Lung microvascular endothelial cell (primary cell): ENCODE data around the gene NREP. TPM values are rescaled to one million over a fixed set of nuclear protein-coding genes. Genes with fewer than 3 reads are reported as not detected.

Source experiments
- DNase-seq, 2 donors: peaks; one replicate each; pipeline versions ENCODE4 v3.0.0 to v3.0.0-alpha.2; 2010; ENCODE audit warnings: low read depth in 2 of 2
- total RNA-seq: library from RNA; depleted of rRNA; stranded (reverse); fragments of >200 nt; gene quantifications from 2 replicates; pipeline ENCODE4 v1.2.1, GENCODE V29; 2014

The NREP gene
- total RNA-seq, 1 donor from 2014 or later = 9.3 TPM

DNA sequence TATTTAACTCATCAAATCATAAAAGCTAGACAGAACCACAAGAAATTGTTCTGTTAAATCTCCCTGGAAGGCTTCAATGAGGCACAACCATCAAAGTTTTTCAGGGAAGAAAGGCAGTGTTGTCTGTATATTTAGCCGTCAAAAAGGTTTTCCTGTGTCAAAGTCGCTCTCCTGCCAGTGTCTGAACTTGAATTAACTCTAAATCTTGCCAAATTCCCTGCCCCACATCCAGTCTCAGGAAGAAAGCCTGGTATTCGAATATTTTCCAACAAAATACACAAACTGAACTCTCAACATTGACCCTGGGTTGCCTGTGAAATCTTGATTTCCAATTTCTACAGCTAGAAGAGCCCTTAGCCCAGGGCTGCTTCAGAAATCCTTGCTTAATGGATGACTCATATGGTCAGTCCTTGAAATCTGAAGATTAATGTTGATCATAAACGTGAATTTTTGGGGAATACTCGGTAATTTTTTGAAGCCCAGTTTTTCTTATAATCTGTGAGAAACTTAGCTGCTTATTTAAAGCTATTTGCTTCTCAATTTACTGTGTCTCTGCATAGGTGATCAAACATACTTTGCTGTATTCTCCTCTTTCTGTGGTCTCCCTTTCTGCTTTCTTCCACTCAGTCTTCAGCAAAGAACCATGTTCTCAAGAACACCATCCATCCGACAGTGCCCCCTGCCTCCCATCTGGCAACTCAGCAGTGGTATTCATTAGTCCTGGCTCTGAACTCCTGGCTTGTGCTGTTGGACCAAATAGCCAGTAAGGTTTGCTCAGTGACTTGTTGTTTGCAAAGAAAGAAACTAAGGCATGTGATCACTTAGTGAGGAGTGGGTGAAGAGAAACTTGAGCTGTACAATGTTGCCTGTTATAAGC, 58.9 kb downstream of the NREP start:
- peak; percentile 20 to 79 for DNase-seq

DNA sequence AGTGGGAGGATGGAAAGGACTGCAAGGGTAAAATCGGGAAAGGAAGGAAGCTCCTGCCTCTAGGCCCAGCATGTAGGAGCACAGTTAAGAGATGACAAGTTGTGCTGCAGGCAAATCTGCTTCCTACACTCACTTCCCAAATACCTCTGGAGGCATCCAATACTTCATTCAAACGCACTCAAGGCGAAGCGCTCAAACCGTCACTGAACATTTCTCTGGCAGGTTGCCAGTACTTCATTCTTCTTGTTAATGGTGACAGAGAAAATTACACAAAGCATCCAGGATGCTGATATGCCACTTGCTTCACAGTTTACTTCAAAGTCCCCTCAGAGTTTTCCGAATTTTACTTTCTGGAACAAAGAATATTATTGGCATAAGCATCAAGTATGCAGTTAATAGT, 59.8 kb downstream of the NREP start:
- DNase-seq = peak in 1 of 2 donors; percentile 69

DNA sequence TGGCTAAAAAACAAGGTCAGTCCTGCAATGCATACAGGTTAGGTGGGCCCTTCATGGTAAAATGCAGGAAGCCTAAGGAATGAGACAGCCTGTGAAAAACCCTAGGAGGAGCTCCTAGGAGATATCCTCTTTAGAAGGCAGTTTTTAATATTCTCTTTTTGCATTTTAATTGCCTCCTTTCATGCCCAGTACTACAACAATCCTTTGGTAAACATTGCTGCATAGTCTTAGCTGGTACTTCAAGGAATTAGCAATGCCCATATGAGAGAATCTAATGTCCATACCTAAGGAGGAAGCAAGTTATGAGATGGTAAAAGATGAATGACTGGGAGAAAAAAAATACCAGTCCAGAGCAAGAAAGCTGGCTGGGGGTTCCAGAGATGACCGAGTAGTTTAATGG, 61.0 kb downstream of the NREP start:
- no peak for DNase-seq

DNA sequence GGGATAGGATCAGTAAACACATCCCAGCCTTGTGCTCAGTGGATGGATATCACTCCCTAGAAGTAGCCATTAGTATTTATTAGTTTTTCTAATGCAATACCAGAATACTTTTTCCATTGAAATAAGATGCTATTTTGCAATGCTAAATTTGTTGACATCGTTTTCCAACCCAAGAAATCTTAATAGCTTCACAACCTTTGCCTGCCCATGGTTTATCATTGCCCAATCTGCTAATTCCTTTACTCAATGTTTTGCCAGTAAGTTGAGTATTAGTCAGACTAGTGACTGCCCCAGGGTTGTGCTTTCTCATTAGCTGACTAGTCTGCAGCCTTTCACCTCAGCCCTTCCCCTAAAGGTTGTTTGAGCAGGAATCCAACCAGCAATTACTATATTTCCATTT, 62.9 kb downstream of the NREP start:
- no peak for DNase-seq

DNA sequence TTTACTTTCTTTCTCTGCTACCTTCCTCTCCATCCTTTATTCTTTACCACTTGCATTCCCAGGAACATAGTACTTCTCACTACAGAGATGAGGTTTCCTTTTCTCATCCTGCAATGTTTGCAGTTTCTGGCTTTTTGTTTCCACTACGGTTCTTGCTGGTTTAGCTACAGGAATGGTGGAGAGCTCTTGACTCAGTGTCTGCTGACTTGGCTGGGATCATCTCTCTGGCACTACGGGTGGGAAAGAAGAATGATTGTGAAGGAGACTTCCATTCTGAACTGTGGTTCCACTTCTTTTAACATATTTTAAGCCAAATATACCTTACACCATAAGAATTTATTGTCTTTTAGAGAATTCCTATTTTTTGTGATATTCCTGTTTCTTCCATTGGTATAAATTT, 65.1 kb downstream of the NREP start:
- no peak for DNase-seq

DNA sequence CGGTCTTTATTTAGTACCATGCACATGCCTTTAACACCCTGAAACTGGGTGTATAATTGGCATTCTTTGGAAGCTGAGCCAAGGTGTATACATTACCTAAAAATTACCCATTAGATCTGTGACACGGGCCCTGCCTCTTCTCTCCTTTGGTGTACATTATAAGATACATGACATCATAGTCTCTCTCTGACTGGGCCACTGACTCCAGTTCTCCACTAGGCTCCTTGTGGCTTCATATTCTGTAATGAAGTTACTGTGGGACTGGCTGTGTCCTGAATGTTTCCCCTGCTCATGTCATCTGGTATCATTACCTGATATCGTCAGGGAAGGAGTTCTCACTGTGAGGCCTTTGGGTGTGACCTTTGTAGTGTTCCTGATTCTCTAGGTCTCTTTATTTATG, 65.5 kb downstream of the NREP start:
- no peak for DNase-seq

DNA sequence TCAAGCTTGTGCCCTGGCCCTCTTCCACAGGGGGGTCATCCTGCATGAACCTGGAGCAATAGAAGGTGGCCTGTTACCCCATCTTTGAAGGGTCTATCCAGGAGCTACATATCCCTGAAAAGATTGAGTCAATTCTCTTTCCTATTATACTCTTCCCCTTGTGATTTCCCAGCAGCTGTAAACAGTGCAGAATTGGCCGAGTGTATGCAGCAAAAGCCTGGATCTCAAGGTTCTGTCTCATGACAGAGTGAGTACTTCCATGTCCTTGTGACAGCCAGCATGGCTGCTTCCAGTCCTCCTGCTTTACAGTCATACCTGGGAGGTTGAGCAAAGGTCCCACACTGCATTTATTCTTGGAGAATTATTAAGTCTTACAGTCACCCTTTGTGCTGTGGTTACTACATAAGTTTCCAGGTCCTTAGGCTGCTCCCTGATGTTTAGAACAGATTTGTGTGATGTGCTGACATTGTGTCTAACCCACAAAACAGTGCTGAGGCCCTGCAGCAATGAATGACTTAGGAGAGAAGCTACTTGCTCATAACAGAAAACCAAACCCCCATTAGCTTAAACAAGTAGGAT, 67.5 kb downstream of the NREP start:
- DNase-seq = no peak

DNA sequence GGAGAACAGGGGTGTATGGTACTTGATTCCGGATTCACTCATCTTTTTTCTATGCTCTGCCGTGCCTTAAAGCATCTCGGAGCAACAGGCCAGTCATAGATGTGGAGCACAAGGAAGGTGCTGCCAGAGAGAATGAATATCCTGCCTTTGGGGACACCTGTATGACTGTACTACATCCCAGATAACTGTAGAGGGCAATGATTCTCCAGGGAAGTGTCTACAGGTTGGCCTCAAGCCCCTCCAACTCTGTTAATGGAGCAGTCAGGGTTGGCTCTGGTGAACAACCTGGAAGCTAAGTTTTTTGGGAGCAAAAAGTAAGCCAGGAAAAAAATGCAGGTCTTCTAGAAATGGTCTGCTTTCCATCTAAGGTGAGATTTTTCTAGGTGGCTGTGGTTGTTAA, 71.0 kb downstream of the NREP start:
- DNase-seq = peak in 1 of 2 donors; percentile 35

DNA sequence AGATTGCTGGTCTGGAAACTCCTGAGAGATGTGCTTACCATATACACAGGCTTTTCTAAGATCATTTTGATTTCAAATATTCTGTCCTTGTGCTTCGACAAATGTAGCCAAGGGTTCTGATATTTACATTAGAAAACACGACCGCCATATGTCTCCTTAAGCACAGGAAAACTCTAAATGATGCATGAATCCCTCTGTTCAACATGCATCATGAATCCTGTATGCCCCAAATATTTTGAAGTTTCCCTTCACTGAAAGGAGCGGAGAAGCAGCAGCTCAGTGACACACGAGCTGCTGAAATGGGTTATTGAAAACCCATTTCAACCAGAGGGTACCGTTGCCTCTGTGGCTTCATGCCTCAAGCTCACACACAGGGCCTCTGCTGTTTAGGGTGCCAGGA, 74.4 kb downstream of the NREP start:
- DNase-seq = no peak

DNA sequence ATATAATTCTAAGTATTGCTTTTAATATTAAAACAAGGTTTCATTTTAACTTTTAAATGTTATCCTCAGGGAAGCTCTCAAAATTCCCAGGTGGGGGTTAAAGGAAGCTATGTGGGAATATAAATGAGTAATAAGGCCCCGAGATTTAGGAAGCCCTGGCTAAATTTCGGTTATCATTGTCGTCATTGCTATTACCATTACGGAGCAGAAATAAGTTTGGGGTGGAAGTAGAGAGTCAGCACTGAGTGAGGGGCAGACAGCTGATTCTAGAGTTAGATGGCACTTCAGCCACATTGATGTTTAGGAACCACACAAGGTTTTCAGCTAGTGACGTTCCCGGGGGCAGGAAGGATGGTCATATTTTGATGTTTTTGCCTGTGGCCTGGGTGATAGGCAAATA, 74.9 kb downstream of the NREP start:
- DNase-seq = peak; percentile 29 to 30

DNA sequence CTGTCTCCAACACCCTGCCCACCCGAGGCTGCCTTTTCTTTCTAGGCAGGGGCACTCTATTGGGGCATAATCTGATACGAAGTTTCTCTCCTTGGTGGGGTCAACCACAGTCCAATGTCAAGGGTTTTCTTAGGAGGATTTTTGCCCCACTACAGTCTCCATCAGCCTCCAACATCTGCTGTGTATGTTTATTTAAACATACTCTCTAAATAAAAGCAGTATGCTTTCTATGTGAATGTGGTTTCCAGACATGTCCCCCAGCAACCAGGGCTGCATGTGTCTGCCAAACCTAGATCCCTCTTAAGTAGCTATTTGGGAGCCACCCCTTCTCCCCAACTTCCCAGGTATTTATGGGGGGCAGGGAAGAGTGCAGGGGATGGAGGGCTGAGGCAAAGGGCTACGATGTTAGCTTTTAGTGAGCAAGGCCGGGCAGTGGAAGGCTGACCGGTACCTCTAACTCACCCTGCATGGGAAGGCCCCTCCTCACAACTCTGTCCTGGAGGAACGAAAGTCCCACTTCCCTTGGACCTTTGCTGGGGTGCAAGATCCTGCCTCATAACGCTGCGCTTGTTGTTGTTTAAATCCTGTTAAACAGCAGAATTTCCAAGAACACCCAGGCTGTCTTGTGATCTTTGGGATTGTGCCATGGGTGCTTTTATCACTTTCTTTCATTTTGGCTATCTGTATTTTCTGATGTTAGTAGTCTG, 75.4 kb downstream of the NREP start:
- DNase-seq = peak in 1 of 2 donors; percentile 26

DNA sequence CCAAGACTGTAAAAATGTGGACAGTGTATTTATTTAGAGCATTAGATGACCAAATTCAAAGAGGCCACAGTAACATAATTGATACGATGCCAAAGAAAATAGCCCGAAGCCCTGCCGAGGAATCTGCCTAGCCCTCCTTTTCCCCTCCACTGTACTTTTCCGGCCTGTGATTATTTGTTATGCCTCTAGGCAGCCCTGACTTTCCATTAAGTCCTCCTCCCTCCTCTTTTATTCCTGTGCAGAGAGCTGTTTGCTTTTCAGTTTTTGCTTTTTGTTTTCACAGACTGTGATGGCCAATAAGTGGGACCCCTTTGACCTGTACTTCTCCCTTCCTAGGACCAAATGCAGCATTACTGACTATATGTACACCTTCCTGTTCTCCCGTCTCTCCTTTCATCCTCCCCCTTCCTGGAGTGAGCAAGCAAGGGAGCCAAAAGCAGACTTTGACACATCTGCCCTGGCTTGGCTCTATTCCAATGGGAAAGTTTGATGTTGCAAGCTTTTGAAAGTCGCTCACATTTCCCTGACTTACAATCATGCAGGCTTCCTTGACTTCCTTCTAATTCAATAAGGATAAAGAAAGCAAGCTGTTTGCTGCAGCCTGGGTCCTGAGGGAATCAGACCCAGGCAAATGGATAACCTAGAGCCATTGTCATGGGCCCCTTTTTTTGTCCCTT, 76.1 kb downstream of the NREP start:
- DNase-seq = peak; percentile 78 to 98

DNA sequence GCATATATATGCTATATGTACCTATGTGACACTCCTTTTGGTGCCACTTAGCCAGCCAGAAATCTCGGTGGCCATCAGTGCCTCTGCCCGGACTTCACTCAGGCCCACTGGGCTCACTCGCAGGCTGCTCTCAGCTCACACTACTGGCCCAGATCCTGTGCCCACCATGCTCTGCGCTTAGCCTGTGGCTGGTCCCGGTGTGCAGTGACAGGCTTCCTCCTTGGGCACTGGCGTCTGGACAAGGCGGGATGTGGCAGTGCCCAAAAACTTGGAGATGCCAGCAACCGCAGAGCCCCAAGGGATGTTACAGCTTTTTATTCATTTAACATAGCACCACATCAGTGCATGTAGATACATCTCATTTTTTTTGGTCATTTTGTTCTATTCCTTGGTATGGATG, 77.4 kb downstream of the NREP start:
- no peak for DNase-seq

Other genes starting within 250 kb of the NREP start
- 37.9 and 42.5 TPM in 2 replicates for gene STARD4, start 244.7 kb downstream of the NREP start, total RNA-seq